ENCODE results near the gene PARD3.
A peak's percentile ranks its signal among the peaks of the same experiment; 100 is the strongest.

Gene PARD3

DNA sequence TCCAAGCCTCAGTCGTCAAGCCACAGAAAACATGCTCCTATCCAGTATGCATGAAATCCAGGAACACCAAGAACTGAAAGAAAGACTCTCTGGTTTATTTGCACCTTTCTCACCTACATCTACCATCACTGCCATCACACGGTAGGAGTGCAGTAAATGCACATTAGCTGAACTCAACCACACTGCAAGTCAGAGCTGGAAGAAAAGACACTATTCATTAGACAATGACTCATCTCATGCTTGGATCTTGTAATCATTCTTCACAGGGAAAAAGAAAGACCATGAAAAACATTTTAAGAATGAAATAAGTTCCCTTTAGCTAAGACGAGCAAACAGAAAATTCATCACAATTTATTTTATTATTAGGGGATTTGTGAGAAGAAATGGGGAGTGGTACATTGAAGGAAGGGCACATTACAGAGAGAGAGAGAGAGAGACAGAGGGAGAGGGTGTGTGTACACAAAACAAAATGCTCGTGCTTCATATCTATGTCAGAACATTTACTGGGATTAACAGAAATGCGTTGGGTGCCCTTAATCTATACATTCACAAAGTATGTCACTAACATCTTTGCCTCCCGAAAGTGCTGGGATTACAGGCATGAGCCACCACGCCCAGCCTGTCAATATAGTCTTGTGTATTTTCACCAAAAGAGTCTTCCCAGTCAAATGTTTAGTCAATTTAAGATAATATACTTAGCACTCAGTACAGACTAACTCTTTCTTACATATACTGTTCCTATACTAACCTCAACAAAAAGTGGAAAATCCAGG is 324.9 kb downstream of the PARD3 start:
- TF ChIP-seq, protein P1, sequence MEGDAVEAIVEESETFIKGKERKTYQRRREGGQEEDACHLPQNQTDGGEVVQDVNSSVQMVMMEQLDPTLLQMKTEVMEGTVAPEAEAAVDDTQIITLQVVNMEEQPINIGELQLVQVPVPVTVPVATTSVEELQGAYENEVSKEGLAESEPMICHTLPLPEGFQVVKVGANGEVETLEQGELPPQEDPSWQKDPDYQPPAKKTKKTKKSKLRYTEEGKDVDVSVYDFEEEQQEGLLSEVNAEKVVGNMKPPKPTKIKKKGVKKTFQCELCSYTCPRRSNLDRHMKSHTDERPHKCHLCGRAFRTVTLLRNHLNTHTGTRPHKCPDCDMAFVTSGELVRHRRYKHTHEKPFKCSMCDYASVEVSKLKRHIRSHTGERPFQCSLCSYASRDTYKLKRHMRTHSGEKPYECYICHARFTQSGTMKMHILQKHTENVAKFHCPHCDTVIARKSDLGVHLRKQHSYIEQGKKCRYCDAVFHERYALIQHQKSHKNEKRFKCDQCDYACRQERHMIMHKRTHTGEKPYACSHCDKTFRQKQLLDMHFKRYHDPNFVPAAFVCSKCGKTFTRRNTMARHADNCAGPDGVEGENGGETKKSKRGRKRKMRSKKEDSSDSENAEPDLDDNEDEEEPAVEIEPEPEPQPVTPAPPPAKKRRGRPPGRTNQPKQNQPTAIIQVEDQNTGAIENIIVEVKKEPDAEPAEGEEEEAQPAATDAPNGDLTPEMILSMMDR (conservative IDR thresholded peaks at IDR 0.05; ENCODE audit: control insufficient read depth, insufficient read depth, low read depth, low read length): no peak
- no peak overlapping the region for H3K4me3 ChIP-seq (ENCODE audit: control insufficient read depth, low read depth, low read length)
- DNase-seq (ENCODE audit: low read depth): peak; percentile 69

DNA sequence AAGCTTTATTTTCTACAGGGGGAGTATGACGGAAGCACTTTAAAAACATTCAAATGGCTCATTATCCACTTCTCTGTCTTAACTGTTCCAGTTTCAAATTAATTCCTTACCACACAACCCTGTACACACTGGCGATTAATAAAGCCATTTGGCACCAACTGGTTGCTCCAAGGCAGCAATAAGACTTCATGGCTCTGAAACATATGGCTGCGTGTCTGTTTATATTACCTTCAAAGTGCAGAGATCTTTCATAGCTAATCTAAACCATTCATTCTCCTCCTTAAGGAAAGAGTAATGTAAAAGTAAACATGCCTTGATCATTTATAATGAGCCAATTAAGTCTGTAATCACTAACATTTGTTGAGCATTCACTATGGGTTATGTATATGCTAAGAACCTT is 325.7 kb downstream of the PARD3 start:
- TF ChIP-seq, protein P1 (conservative IDR thresholded peaks at IDR 0.05; ENCODE audit: control insufficient read depth, insufficient read depth, low read depth, low read length): no peak

DNA sequence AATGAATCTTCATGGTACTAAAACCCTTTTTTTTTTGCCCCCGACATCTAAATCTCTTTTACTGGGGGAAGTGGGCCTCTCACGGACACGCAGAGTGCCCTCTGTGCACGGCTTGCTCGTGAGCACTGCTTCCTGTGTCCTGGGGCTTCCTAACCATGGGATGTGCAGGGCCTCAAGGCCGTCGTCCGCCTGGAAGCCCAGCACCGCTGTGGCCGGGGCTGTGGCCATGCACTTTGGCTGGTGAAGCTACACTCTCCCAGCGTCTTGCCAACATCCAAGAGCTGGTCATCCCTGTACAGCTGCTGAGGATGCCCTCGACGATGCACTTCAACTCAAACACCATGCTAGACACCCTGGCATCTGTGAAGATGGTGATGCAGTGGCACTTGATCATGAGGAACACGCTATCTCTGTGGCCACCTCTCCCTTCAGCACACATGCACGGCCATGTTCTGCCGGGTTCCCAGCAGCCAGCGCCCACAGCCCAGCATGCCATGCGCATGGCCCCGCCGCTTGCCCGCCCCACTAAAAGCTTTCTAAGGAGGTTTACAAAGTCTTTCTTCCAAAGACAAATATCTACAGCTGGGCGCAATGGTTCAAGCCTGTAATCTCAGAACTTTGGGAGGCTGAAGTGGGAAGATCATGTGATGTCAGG is 326.5 kb downstream of the PARD3 start:
- no peak overlapping the region for H3K4me3 ChIP-seq (ENCODE audit: control insufficient read depth, low read depth, low read length)
- DNase-seq (ENCODE audit: low read depth): no peak
- TF ChIP-seq, protein P1 (conservative IDR thresholded peaks at IDR 0.05; ENCODE audit: control insufficient read depth, insufficient read depth, low read depth, low read length): no peak

More for the DNA sequence above, 325.7 kb downstream of the PARD3 start:
- DNase-seq (ENCODE audit: low read depth): no peak
- H3K4me3 ChIP-seq (ENCODE audit: control insufficient read depth, low read depth, low read length): no peak overlapping the region

DNA sequence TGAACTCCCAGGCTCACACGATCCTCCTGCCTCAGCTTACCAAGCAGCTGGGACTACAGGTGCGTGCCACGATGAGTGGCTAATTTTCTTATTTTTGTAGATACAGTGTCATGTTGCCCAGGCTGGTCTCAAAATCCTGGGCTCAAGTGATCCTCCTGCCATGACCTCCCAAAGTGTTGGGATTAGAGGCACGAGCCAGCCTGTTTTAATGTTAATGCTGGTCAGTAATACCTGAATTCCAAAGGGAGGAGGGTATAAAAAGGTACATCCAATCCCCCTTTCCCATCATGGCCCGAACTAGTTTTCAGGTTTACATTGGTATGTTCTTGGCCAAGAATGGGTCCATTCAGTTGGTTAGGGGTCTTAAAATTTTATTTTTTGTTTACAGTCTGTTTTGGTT is 329.1 kb downstream of the PARD3 start:
- DNase-seq (ENCODE audit: low read depth): no peak
- no peak overlapping the region for H3K4me3 ChIP-seq (ENCODE audit: control insufficient read depth, low read depth, low read length)
- TF ChIP-seq, protein P1 (conservative IDR thresholded peaks at IDR 0.05; ENCODE audit: control insufficient read depth, insufficient read depth, low read depth, low read length): no peak

DNA sequence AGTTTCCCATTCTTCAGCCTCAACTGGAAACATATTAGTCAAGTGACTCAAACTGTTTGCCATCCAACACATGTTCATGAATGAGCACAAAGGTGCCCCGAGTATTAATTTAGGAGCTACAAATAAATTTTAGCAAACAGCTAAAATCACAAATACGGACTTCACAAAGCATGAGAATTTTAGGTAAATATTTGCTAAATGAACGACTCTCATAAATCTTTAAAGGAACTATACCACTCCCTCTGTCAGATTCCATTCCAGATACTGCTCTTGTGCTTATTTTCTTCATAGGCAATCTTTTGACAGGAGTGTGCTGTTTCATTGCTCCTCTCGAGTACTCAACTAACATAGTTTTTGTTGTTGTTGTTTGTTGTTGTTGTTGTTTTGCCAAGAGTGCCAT is 330.9 kb downstream of the PARD3 start:
- TF ChIP-seq, protein P1 (conservative IDR thresholded peaks at IDR 0.05; ENCODE audit: control insufficient read depth, insufficient read depth, low read depth, low read length): no peak
- H3K4me3 ChIP-seq (ENCODE audit: control insufficient read depth, low read depth, low read length): no peak overlapping the region
- no peak for DNase-seq (ENCODE audit: low read depth)

DNA sequence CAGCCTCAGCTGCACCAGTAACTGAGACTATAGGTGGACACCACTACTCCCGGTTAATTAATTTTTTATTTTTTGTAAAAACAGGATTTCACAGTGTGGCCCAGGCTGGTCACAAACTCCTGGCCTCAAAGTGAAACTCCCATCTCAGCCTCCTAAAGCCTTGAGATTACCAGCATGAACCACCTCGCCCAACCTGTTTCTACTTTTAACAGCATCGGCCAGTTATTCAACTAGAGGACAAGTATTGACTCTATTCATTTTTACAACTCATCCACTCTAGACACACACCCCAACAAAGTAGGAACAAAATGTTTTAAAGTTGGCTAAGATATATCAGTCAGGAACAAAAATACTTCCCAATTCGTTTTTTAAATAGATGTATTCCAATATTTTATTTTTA is 334.8 kb downstream of the PARD3 start:
- TF ChIP-seq, protein P1 (conservative IDR thresholded peaks at IDR 0.05; ENCODE audit: control insufficient read depth, insufficient read depth, low read depth, low read length): no peak
- DNase-seq (ENCODE audit: low read depth): no peak
- no peak overlapping the region for H3K4me3 ChIP-seq (ENCODE audit: control insufficient read depth, low read depth, low read length)

Data from fibroblast of mammary gland (primary cell).